ENCODE data around the gene CD226.

GRCh38 chr18:69987870-69988269, 40.2 kb upstream of the CD226 start:
- TF ChIP-seq CTCF (IDR thresholded peaks at IDR 0.05) (no peak), POLR2A (IDR thresholded peaks at IDR 0.05) (no peak)
